GM19468 (cell line): Measurements from ENCODE around the gene DZIP1L.

ENCODE experiments used
- ATAC-seq: cut with Tn5 transposase; IDR thresholded peaks from one replicate; pipeline ENCODE4 v1.9.1; 2021; ENCODE audit warnings: mild to moderate bottlenecking, moderate library complexity, moderate number of reproducible peaks; ENCODE audit not compliant: unreplicated experiment; ENCODE audit errors: extremely low read depth

DZIP1L gene

GRCh38 chr3:138043266-138044029 is 72.0 kb downstream of the DZIP1L start:
- ATAC-seq, result no peak

- ATAC-seq, result no peak
Observed at GRCh38 chr3:138042043-138042442, 73.4 kb downstream of the DZIP1L start.

GRCh38 chr3:138038725-138039462 is 76.5 kb downstream of the DZIP1L start:
- ATAC-seq, result no peak

GRCh38 chr3:138036572-138036971 is 78.8 kb downstream of the DZIP1L start:
- no peak for ATAC-seq

GRCh38 chr3:138034918-138035317 is 80.5 kb downstream of the DZIP1L start:
- ATAC-seq, result no peak

- no peak for ATAC-seq
Observed at GRCh38 chr3:138033202-138033691, 82.2 kb downstream of the DZIP1L start.

- ATAC-seq, result no peak
Observed at GRCh38 chr3:138032567-138032966, 82.8 kb downstream of the DZIP1L start.

GRCh38 chr3:138031536-138031935 is 83.9 kb downstream of the DZIP1L start:
- ATAC-seq, result no peak

- ATAC-seq, result no peak
Observed at GRCh38 chr3:138030734-138031280, 84.6 kb downstream of the DZIP1L start.

- no peak for ATAC-seq
Observed at GRCh38 chr3:138027821-138028220, 87.6 kb downstream of the DZIP1L start.

- ATAC-seq, result no peak
Observed at GRCh38 chr3:138025553-138025952, 89.9 kb downstream of the DZIP1L start.

- no peak for ATAC-seq
Observed at GRCh38 chr3:138023754-138024153, 91.7 kb downstream of the DZIP1L start.

GRCh38 chr3:138019281-138020069 is 95.9 kb downstream of the DZIP1L start:
- no peak for ATAC-seq

GRCh38 chr3:138016065-138016464 is 99.3 kb downstream of the DZIP1L start:
- no peak for ATAC-seq

- ATAC-seq, result no peak
Observed at GRCh38 chr3:138012526-138012925, 102.9 kb downstream of the DZIP1L start.
